K562 (cell line): ENCODE measurements around the gene TMEM167B. TPM values are rescaled to one million over a fixed set of nuclear protein-coding genes. Genes with fewer than 3 reads are reported as not detected.

Experiments used
- ATAC-seq: fragments of 200-7000 bp; cut with Tn5 transposase; 3 replicates; pipeline ENCODE4 v1.9.1; 2020; ENCODE audit warnings: moderate library complexity
- BruUV-seq: library from RNA; stranded (reverse); fragments of 400-500 nt; replicated peaks from 2 replicates; lab custom pipeline; 2021; lab: Mats Ljungman, UMichigan
- CTCF ChIA-PET: fragments of 300-600 bp; formaldehyde crosslinking; extraction: SDS; loops from one replicate; lab custom pipeline; 2021; ENCODE audit warnings: low intra/inter-chr PET ratio; lab: Yijun Ruan, JAX
- POLR2A ChIA-PET: fragments of 300-600, 350-650 bp; sonication (Branson Sonifier 250); formaldehyde crosslinking; extraction: SDS; loops from one replicate; lab custom pipeline; 2021; ENCODE audit warnings: antibody characterized with exemption, inconsistent platforms; lab: Yijun Ruan, JAX
- DNase-seq, 4 experiments: peaks; one replicate each; pipeline versions ENCODE4 v3.0.0 to v3.0.0-alpha.2; 2011 to 2018; ENCODE audit warnings: low spot score in 3 of 4, mixed read lengths in 3 of 4; ENCODE audit errors: extremely low read depth in 1 of 4
- FAIRE-seq: peaks from 2 replicates; lab custom pipeline; 2011; peaks lifted over from hg19 to GRCh38; lab: Jason Lieb, UNC
- H2AFZ ChIP-seq: 2 replicates; pipeline ENCODE4 v1.6.0; 2011; ENCODE audit warnings: low read depth, low read length, control low read depth, inconsistent platforms
- H3K27ac ChIP-seq: fragments of 200-600 bp; 3 replicates; pipeline ENCODE4 v1.8.0; 2011; ENCODE audit warnings: low read depth, mild to moderate bottlenecking, control low read depth, inconsistent platforms, low read length, moderate library complexity, mixed read lengths; ENCODE audit errors: extremely low read depth
- H3K27me3 ChIP-seq, 2 experiments: fragments of 300-600 bp in 1 of 2; 2 replicates in 1 of 2; 3 replicates in 1 of 2; pipeline versions ENCODE4 v1.6.0 to v1.8.0; 2011; ENCODE audit warnings: inconsistent platforms in 2 of 2, low read length in 2 of 2, mild to moderate bottlenecking in 1 of 2, mixed read lengths in 1 of 2, moderate library complexity in 1 of 2; ENCODE audit not compliant: control insufficient read depth in 2 of 2, insufficient read depth in 2 of 2
- H3K36me3 ChIP-seq: fragments of 300-600 bp; 3 replicates; pipeline ENCODE4 v1.8.0; 2011; ENCODE audit warnings: mild to moderate bottlenecking, low read length, inconsistent platforms; ENCODE audit not compliant: control insufficient read depth, insufficient read depth
- H3K4me1 ChIP-seq, 2 experiments: fragments of 200-600 bp in 1 of 2; replicated peaks in 1 of 2; 2 replicates in 1 of 2; 3 replicates in 1 of 2; pipeline versions ENCODE4 v1.5.1 to v1.8.0; 2011; ENCODE audit warnings: inconsistent platforms in 2 of 2, low read length in 2 of 2, mild to moderate bottlenecking in 1 of 2, mixed read lengths in 1 of 2, moderate library complexity in 1 of 2; ENCODE audit not compliant: control insufficient read depth in 2 of 2, insufficient read depth in 2 of 2
- H3K4me2 ChIP-seq: 2 replicates; pipeline ENCODE4 v1.6.1; 2011; ENCODE audit warnings: low read length, control low read depth, inconsistent platforms, mixed read lengths; ENCODE audit not compliant: insufficient read depth
- H3K4me3 ChIP-seq: fragments of 200-600 bp; sonication (generic), shearing (Covaris generic); 2 replicates; pipeline ENCODE4 v1.5.1; 2016; ENCODE audit warnings: control low read depth, inconsistent platforms
- H3K79me2 ChIP-seq: fragments of 200-600 bp; 3 replicates; pipeline ENCODE4 v1.8.0; 2011; ENCODE audit warnings: low read length, inconsistent platforms; ENCODE audit not compliant: control insufficient read depth, insufficient read depth
- H3K9ac ChIP-seq, 2 experiments: 2 replicates each; pipeline versions ENCODE4 v1.6.0 to v1.6.1; 2011; ENCODE audit warnings: low read depth in 2 of 2, low read length in 2 of 2, control low read depth in 1 of 2, inconsistent platforms in 1 of 2, mild to moderate bottlenecking in 1 of 2, mixed read lengths in 1 of 2; ENCODE audit not compliant: insufficient read depth in 1 of 2
- H3K9me1 ChIP-seq: one replicate; pipeline ENCODE4 v1.6.0; 2011; ENCODE audit warnings: inconsistent platforms, mild to moderate bottlenecking, low read length, moderate library complexity; ENCODE audit not compliant: control insufficient read depth, insufficient read depth
- H3K9me3 ChIP-seq: replicated peaks from 2 replicates; pipeline ENCODE4 v1.5.1; 2011; ENCODE audit warnings: low read depth, low read length, inconsistent platforms; ENCODE audit not compliant: control insufficient read depth, insufficient read depth
- H4K20me1 ChIP-seq: replicated peaks from 2 replicates; pipeline ENCODE4 v1.6.1; 2011; ENCODE audit warnings: low read length, inconsistent platforms, mixed read lengths; ENCODE audit not compliant: control insufficient read depth, insufficient read depth
- JUND ChIP-seq, 2 experiments: IDR thresholded peaks; 2 replicates in 1 of 2; 3 replicates in 1 of 2; pipeline ENCODE4 v1.6.1; 2011; ENCODE audit warnings: borderline replicate concordance in 2 of 2, low read depth in 2 of 2, low read length in 2 of 2, improper control_type of control experiment in 1 of 2, missing biosample characterization in 1 of 2, missing genetic modification characterization in 1 of 2, missing genetic modification reagents in 1 of 2
- MEF2D ChIP-seq: conservative IDR thresholded peaks from 2 replicates; pipeline ENCODE4 v1.6.1; 2016; ENCODE audit warnings: low read depth, missing genetic modification characterization, missing compliant biosample characterization
- MTA1 ChIP-seq: fragments of 450-650 bp; IDR thresholded peaks from 2 replicates; pipeline ENCODE4 v1.6.1; 2017; ENCODE audit warnings: borderline replicate concordance
- NR2C2 ChIP-seq, 2 experiments: fragments of 200-800 bp in 1 of 2; sonication (Bioruptor generic) in 1 of 2; sonication (generic) in 1 of 2; formaldehyde crosslinking in 1 of 2; IDR thresholded peaks; 2 replicates each; pipeline versions ENCODE4 v1.6.1 to v1.8.0; 2016 to 2022; ENCODE audit warnings: mild to moderate bottlenecking in 1 of 2, missing compliant biosample characterization in 1 of 2, missing genetic modification characterization in 1 of 2, missing genetic modification reagents in 1 of 2
- SAP30 ChIP-seq: fragments of 200-600 bp; sonication (generic); IDR thresholded peaks from 2 replicates; pipeline ENCODE4 v1.6.1; 2012; ENCODE audit warnings: borderline replicate concordance, low read depth, mild to moderate bottlenecking, moderate library complexity, low read length, control low read depth, inconsistent platforms; ENCODE audit not compliant: insufficient read depth, poor library complexity, severe bottlenecking
- TAF7 ChIP-seq: fragments of 450-650 bp; IDR thresholded peaks from 2 replicates; pipeline ENCODE4 v1.6.1; 2016; ENCODE audit warnings: missing genetic modification characterization, missing compliant biosample characterization
- XRCC3 ChIP-seq: fragments of 450-650 bp; IDR thresholded peaks from 2 replicates; pipeline ENCODE4 v1.6.1; 2017; ENCODE audit warnings: mild to moderate bottlenecking, moderate library complexity
- ZNF175 ChIP-seq: fragments of 200-800 bp; sonication (Bioruptor generic); IDR thresholded peaks from 2 replicates; pipeline ENCODE4 v1.6.1; 2016; ENCODE audit warnings: low read depth, mild to moderate bottlenecking, missing genetic modification characterization, missing compliant biosample characterization
- ZNF696 ChIP-seq: fragments of 250-450 bp; sonication (Bioruptor Pico); conservative IDR thresholded peaks from 2 replicates; pipeline ENCODE4 v1.4.0; 2020; ENCODE audit warnings: mild to moderate bottlenecking, moderate library complexity
- ZNF764 ChIP-seq: fragments of 250-450 bp; sonication (Bioruptor Pico); IDR thresholded peaks from 2 replicates; pipeline ENCODE4 v1.4.0; 2020; ENCODE audit warnings: low read depth, mild to moderate bottlenecking, moderate library complexity
- WGBS: fragments of 100-300 bp; shearing (Covaris generic); methylation state at CpG from one replicate; pipeline ENCODE4 v1.1.6; 2016; ENCODE audit warnings: low coverage, mixed read lengths; ENCODE audit not compliant: insufficient coverage; ENCODE audit errors: missing lambda C conversion rate; 5-methylcytosine and 5-hydroxymethylcytosine counted together
- in situ Hi-C: fragments of 300-500 bp; cut with MboI; formaldehyde crosslinking; loops from 4 replicates; pipeline ENCODE4 v1.15.0; 2018; ENCODE audit warnings: inconsistent platforms, mixed read lengths
- intact Hi-C: fragments of 100-400 bp; cut with micrococcal nuclease; formaldehyde crosslinking; loops from 2 replicates; pipeline ENCODE4 v1.14.2; 2022
- polyA plus RNA-seq, 8 experiments: library from polyadenylated mRNA; depleted of rRNA in 4 of 8; stranded (reverse) in 5 of 8; unstranded in 3 of 8; fragments of >200 nt; fragmentation: Nextera tagmentation in 2 of 8; fragmentation: Illumina TruSeq in 1 of 8; extraction: Ambion mirVana in 2 of 8; extraction: Trizol in 1 of 8; gene quantifications; 2 replicates each; pipeline versions ENCODE4 v1.2.1 to v1.2.3, GENCODE V29; 2011 to 2014; ENCODE audit warnings: inconsistent platforms in 1 of 8, missing spikeins in 1 of 8
- total RNA-seq, 7 experiments: library from RNA; depleted of rRNA in 6 of 7; stranded (reverse); fragments of >200 nt in 6 of 7; fragmentation: Illumina TruSeq in 2 of 7; extraction: Trizol in 2 of 7; gene quantifications; 2 replicates each; pipeline versions ENCODE4 v1.2.1 to v1.2.3, GENCODE V29; 2011 to 2021; ENCODE audit warnings: low replicate concordance in 1 of 7
- TF ChIP-seq, protein P1 (sequence below): fragments of 450-650 bp; IDR thresholded peaks from 2 replicates; pipeline ENCODE4 v1.6.1; 2018; ENCODE audit warnings: mild to moderate bottlenecking, low read depth; ENCODE audit not compliant: partially characterized antibody
- TF ChIP-seq, protein P2 (sequence below): fragments of 250-450 bp; sonication (Bioruptor Pico); IDR thresholded peaks from 2 replicates; pipeline ENCODE4 v1.4.0; 2020; ENCODE audit warnings: mild to moderate bottlenecking, moderate library complexity, borderline replicate concordance
- TF ChIP-seq, protein P3 (sequence below): fragments of 250-450 bp; sonication (Bioruptor Pico); IDR thresholded peaks from 2 replicates; pipeline ENCODE4 v1.8.0; 2022; ENCODE audit warnings: moderate library complexity, mild to moderate bottlenecking, inconsistent platforms

The TMEM167B gene
- total and polyA plus RNA-seq, 9 of the 15 experiments (the other 6 are each of a cell fraction or from before 2014, with no cell fraction given): 17.2 to 36.4 (median 32.2) TPM

DNA sequence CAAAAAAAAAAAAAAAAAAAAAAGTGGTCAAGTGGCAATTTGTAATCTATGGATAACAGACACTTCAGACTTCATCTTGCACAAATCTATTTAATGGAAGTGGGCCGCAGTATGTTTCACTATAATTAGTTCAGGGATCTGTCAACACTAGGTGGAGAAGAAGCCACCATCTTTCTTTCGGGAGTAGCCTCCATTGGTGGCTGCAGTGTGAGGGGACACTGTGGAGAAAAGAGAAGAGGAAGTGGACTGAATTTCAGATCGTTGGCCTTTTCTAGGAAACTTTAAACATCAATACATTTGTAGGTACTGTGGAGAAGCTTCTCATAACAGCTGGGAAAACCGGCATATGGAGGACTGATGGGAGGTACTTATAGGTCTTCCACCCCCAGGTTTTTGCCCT is 15.3 kb downstream of the TMEM167B start (continued):
- TF ChIP-seq NR2C2 (CRISPR knock-in tag; IDR thresholded peaks at IDR 0.05) (no peak), NR2C2 (tag; IDR thresholded peaks at IDR 0.05) (no peak), XRCC3 (no peak), MEF2D (tag) (no peak), TAF7 (no peak)

DNA sequence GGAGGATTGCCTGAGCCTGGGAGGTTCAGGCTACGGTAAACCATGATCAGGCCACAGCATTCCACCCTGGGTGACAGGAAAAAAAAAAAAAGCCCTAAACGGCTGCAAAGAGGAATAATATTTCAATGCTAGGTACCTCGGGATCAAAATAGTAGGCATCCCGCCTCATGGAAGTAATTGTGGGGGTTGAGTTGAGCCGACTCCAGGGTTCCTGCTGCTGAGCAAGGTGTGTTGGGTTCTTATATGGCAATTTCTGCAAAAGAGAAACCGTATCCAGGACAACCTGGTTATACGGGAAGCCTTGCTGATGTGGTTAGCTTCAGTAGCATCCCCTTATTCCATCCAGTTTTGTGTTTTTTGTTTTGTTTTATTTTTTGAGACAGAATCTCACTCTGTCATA is 17.2 kb downstream of the TMEM167B start:
- no peak overlapping the region for H2AFZ ChIP-seq
- ATAC-seq (no peak), DNase-seq (no peak), FAIRE-seq (no peak)
- no peak overlapping the region for H3K4me2 ChIP-seq
- no peaks in the 10 kb centered on the region for H3K9me3 ChIP-seq
- H3K4me3 ChIP-seq: no peak overlapping the region
- no peak overlapping the region for H3K9ac ChIP-seq
- in situ Hi-C loops: no loop called here
- H4K20me1 ChIP-seq: no peaks in the 10 kb centered on the region; the same call in 1 of the 2 replicates
- H3K27me3 ChIP-seq: no peaks in the 10 kb centered on the region
- POLR2A ChIA-PET: interaction anchor here (0.6 to 5.8 kb wide), 4 partner anchors 7 to 318 kb away, joined by 3 to 65 read pairs (median 3); partner anchors contain the start of gene PSMA5
- intact Hi-C loops: loop anchor here (10.0 kb wide), 1 partner anchor 363 kb away; the partner anchor contains the start of gene STXBP3
- peaks cover 12 to 13% of the 10 kb centered on the region in 2 experiments for H3K4me1 ChIP-seq
- no peaks in the 10 kb centered on the region for H3K79me2 ChIP-seq
- H3K9me1 ChIP-seq: no peaks in the 10 kb centered on the region
- no peak overlapping the region for H3K27ac ChIP-seq
- BruUV-seq: no TSS peak
- CTCF ChIA-PET: interaction anchor here (0.6 kb wide), 1 partner anchor 68 kb away, joined by 3 read pairs; no protein-coding TSS in a partner anchor
- peaks cover 6% of the 10 kb centered on the region; the same call in 1 of the 3 replicates for H3K36me3 ChIP-seq
- WGBS: 45% methylated on average over 7 of the region's 7 CpGs
- TF ChIP-seq MTA1 (no peak), ZNF175 (CRISPR knock-in tag) (no peak), ZNF696 (CRISPR knock-in tag) (no peak), MEF2D (tag) (no peak), SAP30 (no peak), JUND (IDR thresholded peaks at IDR 0.05; ENCODE audit: borderline replicate concordance, low read depth, low read length) (no peak), JUND (tag; IDR thresholded peaks at IDR 0.05; ENCODE audit: borderline replicate concordance, low read depth, low read length) (no peak), ZNF764 (CRISPR knock-in tag) (no peak)
- TF ChIP-seq, protein P1, sequence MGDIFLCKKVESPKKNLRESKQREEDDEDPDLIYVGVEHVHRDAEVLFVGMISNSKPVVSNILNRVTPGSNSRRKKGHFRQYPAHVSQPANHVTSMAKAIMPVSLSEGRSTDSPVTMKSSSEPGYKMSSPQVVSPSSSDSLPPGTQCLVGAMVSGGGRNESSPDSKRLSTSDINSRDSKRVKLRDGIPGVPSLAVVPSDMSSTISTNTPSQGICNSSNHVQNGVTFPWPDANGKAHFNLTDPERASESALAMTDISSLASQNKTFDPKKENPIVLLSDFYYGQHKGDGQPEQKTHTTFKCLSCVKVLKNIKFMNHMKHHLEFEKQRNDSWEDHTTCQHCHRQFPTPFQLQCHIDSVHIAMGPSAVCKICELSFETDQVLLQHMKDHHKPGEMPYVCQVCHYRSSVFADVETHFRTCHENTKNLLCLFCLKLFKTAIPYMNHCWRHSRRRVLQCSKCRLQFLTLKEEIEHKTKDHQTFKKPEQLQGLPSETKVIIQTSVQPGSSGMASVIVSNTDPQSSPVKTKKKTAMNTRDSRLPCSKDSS: no peak
- TF ChIP-seq, protein P2, sequence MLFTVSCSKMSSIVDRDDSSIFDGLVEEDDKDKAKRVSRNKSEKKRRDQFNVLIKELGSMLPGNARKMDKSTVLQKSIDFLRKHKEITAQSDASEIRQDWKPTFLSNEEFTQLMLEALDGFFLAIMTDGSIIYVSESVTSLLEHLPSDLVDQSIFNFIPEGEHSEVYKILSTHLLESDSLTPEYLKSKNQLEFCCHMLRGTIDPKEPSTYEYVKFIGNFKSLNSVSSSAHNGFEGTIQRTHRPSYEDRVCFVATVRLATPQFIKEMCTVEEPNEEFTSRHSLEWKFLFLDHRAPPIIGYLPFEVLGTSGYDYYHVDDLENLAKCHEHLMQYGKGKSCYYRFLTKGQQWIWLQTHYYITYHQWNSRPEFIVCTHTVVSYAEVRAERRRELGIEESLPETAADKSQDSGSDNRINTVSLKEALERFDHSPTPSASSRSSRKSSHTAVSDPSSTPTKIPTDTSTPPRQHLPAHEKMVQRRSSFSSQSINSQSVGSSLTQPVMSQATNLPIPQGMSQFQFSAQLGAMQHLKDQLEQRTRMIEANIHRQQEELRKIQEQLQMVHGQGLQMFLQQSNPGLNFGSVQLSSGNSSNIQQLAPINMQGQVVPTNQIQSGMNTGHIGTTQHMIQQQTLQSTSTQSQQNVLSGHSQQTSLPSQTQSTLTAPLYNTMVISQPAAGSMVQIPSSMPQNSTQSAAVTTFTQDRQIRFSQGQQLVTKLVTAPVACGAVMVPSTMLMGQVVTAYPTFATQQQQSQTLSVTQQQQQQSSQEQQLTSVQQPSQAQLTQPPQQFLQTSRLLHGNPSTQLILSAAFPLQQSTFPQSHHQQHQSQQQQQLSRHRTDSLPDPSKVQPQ: no peak
- TF ChIP-seq, protein P3, sequence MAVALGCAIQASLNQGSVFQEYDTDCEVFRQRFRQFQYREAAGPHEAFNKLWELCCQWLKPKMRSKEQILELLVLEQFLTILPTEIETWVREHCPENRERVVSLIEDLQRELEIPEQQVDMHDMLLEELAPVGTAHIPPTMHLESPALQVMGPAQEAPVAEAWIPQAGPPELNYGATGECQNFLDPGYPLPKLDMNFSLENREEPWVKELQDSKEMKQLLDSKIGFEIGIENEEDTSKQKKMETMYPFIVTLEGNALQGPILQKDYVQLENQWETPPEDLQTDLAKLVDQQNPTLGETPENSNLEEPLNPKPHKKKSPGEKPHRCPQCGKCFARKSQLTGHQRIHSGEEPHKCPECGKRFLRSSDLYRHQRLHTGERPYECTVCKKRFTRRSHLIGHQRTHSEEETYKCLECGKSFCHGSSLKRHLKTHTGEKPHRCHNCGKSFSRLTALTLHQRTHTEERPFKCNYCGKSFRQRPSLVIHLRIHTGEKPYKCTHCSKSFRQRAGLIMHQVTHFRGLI (CRISPR knock-in tag): no peak
